AG10803 (cell line): ENCODE results near the gene CPLX3.

ENCODE experiments used
- DNase-seq: peaks from one replicate; pipeline ENCODE4 v3.0.0; 2010; ENCODE audit warnings: low read depth
- H3K4me3 ChIP-seq: 2 replicates; pipeline ENCODE4 v1.5.1; 2011; ENCODE audit warnings: mild to moderate bottlenecking, low read length, control low read depth
- TF ChIP-seq, protein P1 (sequence below): conservative IDR thresholded peaks from 2 replicates; pipeline ENCODE4 v1.5.1; 2011; ENCODE audit warnings: mild to moderate bottlenecking, low read length, control low read depth, inconsistent platforms

The CPLX3 gene, protein sequence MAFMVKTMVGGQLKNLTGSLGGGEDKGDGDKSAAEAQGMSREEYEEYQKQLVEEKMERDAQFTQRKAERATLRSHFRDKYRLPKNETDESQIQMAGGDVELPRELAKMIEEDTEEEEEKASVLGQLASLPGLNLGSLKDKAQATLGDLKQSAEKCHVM

DNA sequence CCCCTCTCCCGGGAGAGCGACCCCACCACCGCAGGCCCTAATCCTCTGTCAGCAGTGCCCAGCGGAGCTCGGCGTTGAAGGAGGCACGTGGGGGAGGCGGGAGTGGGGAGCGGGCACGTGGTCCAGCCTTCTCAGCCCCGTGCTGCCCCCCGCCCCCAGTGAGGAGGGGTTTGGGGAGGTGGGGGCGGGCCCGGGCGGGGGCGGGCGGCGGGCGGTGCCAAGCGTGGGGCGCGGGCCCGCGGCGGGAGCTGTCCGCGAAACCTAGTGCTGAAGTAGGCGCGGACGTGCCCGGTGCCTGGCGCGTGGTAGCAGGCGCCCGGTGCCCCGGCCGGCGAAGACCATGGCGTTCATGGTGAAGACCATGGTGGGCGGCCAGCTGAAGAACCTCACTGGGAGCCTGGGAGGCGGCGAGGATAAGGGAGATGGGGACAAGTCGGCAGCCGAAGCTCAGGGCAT lies at the start of gene CPLX3:
Gene CPLX3, plus strand, starts transcription at position 264 of the 456 bp plus-strand sequence. Its CDS starts 77 bp downstream, at position 341.
- TF ChIP-seq, protein P1, sequence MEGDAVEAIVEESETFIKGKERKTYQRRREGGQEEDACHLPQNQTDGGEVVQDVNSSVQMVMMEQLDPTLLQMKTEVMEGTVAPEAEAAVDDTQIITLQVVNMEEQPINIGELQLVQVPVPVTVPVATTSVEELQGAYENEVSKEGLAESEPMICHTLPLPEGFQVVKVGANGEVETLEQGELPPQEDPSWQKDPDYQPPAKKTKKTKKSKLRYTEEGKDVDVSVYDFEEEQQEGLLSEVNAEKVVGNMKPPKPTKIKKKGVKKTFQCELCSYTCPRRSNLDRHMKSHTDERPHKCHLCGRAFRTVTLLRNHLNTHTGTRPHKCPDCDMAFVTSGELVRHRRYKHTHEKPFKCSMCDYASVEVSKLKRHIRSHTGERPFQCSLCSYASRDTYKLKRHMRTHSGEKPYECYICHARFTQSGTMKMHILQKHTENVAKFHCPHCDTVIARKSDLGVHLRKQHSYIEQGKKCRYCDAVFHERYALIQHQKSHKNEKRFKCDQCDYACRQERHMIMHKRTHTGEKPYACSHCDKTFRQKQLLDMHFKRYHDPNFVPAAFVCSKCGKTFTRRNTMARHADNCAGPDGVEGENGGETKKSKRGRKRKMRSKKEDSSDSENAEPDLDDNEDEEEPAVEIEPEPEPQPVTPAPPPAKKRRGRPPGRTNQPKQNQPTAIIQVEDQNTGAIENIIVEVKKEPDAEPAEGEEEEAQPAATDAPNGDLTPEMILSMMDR, result no peak
- DNase-seq, result no peak
- no peak within 1 kb of the TSS for H3K4me3 ChIP-seq

DNA sequence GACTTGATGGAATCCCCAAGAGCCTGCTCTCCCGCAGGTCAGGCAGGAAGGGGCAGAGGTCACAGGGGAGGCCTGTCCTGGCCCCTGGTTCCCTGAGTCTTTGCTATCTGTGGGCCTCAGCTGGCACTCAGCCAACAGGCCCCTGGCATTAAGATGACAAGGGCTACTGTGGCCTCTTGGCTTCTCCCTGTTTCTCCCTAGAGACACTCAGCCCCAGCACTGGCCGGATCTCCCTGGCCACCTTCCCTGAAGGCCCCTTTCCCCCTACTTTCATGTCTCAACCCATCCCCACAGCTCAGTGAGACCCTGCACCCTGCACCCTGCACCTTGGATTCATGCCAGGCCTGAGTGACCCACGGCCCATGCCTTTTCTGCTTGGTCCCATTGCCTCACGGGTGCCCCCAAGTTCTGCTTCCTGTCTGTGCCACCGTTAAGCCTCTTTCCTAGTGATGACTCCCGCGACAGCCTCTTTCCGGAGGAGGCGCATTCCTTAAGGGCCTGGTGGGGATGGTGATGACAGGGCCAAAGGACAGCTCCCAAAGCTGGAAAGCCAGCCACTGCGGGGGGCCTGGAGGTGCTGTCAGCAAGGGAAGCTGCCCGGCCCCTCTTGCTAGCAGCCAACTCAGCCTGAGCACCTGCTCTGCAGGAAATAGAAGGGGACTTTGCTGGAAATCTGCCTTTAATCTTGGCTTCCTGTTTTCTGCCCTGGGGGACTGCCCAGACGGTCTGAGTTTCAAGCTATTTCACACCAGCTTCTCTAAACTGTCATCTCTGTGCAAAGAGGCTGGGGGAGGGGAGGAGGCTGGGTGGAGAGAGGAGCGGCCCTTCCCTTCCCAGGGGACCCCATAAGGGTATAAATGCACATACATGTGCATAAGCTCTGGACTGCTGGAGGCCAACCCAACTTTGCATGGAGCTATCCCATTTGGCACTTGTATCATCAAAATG lies 49.3 kb upstream of the CPLX3 start:
- no peak overlapping the region for H3K4me3 ChIP-seq
- no peak for DNase-seq
- TF ChIP-seq, protein P1, result no peak

DNA sequence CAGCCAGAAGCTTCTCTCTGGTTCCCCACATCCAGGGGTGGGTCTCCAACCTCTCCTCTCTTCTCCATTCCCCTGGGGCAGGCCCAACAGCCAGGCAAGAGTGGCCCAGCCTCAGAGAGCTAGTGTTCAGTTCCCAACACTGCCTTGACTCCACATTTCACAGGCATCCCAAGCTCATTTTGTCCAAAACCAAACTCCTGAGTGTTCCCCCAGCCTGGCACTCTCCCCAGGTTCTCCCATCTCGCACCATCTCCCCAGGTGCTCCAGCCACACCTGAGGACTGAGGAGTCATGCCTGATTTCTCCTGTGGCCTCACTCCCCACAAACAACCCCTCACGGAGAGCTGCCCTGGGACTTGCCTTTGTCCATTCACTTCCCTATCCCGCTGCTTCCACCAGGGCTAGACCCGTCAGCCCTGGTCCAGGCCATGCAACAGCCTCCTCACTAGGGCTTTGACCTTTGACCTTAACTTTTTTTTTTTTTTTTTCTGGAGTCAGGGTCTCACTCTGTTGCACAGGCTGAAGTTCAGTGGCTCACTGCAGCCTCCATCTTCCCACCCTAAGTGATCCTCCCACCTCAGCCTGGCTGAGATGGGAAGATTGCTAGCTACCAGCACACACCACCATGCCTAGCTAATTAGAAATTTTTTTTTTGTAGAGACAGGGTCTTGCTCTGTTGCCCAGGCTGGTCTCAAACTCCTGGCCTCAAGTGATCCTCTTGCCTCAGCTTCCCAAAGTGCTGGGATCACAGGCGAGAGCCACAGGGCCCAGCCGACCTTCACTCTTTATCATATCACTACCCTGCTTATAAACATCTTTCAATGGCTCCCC lies 48.4 kb upstream of the CPLX3 start:
- TF ChIP-seq, protein P1, result no peak
- no peak overlapping the region for H3K4me3 ChIP-seq
- no peak for DNase-seq

DNA sequence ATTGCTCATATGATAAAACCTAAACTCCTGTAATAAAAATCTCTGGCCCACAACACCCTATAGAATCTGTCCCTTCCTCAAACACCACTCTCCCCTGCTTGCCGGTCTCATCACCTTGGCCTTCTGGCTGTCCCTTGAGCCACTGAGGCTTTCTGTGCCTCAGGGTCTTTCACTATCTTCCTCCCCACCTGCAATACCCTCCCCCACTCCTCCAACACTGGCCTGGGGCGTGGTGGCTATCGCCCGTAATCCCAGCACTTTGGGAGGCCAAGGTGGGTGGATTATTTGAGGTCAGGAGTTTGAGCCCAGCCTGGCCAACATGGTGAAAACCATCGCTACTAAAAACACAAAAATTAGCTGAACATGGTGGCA lies 47.8 kb upstream of the CPLX3 start:
- DNase-seq, result no peak
- no peak overlapping the region for H3K4me3 ChIP-seq
- TF ChIP-seq, protein P1, result no peak

DNA sequence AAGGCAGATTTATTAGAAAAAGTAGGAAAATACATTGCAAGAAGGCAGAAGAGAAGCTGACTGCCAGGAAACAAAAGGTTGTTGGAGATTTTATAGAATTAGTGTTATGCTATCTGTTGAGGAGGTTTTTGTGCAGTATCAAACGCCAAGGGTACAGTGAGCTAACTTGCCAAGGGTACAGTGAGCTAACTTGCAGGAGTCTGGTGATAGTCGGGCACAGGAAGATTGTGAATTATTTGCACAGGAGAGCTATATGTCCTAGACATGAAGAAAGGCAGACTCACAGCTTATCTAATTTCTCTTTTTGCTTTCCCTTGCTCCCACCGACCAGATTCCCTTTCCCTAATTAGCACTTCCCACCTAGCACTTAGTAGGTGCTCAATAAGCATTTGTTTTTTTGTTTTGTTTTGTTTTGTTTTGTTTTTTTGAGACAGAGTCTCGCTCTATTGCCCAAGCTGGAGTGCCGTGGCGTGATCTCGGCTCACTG lies 47.2 kb upstream of the CPLX3 start:
- no peak for DNase-seq
- TF ChIP-seq, protein P1, result no peak
- H3K4me3 ChIP-seq, result no peak overlapping the region

DNA sequence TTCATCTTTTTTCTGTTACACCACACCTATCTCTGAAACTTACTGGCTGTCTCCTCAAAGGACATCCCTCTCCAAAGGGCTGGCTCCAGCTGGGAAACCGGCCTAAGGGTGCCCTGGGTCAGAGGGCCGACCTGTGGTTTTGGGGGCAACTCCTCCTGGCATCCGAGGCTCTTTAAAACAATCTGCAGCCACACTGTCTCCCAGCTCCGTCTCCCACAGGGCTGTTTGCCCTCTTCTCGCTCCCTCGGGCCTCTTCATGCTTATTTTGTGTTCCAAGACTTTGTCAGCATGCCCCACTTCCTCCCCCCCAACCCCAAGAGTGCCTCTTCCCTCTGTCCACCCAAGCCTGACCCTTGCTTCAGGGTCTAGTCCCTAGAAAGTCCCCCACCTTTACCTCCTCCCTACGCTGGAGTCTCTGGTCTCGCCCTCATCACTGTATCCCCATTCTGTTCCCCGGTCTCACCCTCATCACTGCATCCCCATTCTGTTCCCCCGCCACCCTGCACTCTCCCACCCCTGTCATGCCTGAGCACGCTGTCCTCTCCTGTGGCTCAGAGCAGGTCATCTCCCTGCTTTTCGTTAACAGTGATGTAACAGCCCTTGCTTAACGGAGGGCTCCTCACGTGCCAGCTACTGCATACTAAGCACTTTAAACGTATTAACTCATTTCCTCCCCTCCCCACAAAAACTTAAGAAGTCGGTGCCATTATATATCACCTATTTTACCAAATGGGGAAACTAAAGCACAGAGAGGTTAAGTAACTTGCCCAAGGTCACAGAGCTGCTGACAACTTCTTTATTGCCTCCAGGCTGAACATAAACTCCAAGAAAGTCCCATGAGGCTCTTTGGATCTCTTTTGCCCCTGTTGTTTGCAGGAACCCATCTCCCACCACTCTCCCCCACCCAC lies 45.6 kb upstream of the CPLX3 start:
- TF ChIP-seq, protein P1, result no peak
- no peak overlapping the region; the same call in 1 of the 2 replicates for H3K4me3 ChIP-seq
- DNase-seq, result peak; percentile 47
